Measurements from ENCODE around the gene IL22RA2. TPM values are rescaled to one million over a fixed set of nuclear protein-coding genes. Genes with fewer than 3 reads are reported as not detected.
"Not testable (repeated sequence)": the region's sequence is repeated elsewhere in the genome, so short reads cannot be mapped to it uniquely, and the experiment has no call there.

Gene IL22RA2
- total RNA-seq, 4 donors from 2014 or later = not detected

DNA sequence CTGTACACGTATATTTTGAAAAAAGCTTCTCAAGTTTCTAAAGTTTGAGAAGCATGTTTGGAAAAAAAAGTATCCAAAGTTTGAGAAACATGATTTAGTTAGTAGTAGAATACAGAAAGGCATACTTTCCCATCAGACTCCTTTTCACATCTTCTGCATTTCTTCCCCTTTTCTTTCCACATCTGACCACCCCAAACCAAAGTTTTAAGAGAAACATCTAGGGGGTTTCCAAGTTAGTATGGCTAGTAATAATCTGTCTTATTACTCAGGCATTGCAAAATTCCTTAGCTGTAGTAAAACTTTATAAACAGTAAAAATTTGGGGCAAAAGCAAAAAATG is 65.7 kb downstream of the IL22RA2 start:
- no peak for TF ChIP-seq POLR2A (IDR thresholded peaks at IDR 0.05)
- TF ChIP-seq, protein P1, sequence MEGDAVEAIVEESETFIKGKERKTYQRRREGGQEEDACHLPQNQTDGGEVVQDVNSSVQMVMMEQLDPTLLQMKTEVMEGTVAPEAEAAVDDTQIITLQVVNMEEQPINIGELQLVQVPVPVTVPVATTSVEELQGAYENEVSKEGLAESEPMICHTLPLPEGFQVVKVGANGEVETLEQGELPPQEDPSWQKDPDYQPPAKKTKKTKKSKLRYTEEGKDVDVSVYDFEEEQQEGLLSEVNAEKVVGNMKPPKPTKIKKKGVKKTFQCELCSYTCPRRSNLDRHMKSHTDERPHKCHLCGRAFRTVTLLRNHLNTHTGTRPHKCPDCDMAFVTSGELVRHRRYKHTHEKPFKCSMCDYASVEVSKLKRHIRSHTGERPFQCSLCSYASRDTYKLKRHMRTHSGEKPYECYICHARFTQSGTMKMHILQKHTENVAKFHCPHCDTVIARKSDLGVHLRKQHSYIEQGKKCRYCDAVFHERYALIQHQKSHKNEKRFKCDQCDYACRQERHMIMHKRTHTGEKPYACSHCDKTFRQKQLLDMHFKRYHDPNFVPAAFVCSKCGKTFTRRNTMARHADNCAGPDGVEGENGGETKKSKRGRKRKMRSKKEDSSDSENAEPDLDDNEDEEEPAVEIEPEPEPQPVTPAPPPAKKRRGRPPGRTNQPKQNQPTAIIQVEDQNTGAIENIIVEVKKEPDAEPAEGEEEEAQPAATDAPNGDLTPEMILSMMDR (IDR thresholded peaks at IDR 0.05) = no peak
- no peak for TF ChIP-seq EP300 (IDR thresholded peaks at IDR 0.05)
- Histone ChIP-seq H3K27ac (no peak overlapping the region), H3K36me3 (no peaks in the 10 kb centered on the region), H3K4me3 (no peak overlapping the region), H3K9me3 (peaks cover 0 to 13% (median 2%) of the 10 kb centered on the region in 4 donors), H3K27me3 (no peaks in the 10 kb centered on the region), H3K4me1 (no peaks in the 10 kb centered on the region)
- 58 to 78% methylated on average over 1 of the region's 1 CpG for WGBS, 2 donors
- no peak for DNase-seq (ENCODE audit: low spot score in 2 of 2)

DNA sequence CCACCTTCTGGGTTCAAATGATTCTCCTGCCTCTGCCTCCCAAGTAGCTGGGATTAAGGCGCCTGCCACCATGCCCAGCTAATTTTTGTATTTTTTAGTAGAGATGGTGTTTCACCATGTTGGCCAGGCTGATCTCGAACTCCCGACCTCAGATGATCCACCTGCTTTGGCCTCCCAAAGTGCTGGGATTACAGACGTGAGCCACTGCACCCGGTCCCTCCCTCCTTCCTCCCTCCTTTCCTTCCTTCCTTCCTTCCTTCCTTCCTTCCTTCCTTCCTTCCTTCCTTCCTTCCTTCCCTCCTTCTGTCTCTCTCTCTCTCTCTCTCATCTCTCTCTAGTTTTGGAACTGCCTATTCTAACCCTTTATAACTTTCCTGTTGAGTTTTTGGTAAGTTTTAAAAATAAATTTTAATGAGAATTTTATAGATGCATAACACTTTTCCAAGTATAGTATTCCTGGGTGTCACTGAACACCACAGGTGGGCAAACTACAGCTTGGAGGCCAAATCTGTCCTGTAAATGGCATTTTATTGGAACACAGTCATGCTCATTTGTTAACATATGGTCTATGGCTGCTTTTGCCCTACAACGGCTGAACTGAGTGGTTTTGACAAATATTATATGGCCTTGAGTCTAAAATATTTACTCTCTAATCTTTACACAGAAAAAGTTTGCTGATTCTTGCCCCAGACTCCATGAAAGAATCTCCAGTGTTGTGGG is 66.2 kb downstream of the IL22RA2 start:
- not testable (repeated sequence) for DNase-seq (ENCODE audit: low spot score in 2 of 2); H3K36me3 ChIP-seq; H3K4me3 ChIP-seq; H3K4me1 ChIP-seq; H3K27me3 ChIP-seq; H3K27ac ChIP-seq
- H3K9me3 ChIP-seq = peaks cover 0 to 14% (median 2%) of the 10 kb centered on the region in 4 donors
- 85 to 87% methylated on average over 6 of the region's 6 CpGs for WGBS, 2 donors

DNA sequence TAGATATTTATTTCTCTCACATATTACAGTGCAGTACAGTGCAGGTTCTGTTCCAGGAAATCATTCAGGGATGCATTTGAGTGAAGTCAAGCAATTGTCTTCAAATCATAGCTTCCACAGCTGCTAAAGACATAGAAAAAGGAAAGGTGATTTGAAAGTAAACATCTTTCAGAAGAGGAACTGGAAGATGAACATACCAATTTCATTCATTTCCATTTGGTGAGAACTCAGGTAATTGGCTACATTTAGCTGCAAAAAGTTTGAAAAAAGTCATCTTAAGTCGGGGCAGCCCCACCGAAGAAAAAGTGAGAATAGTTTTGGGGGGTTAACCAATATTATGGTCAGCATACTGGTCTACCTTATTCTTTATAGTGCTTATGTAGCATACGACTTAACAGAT is 67.3 kb downstream of the IL22RA2 start:
- H3K4me3 ChIP-seq = no peak overlapping the region
- no peak overlapping the region for H3K27ac ChIP-seq
- 93 to 97% methylated on average over 3 of the region's 3 CpGs for WGBS, 2 donors

DNA sequence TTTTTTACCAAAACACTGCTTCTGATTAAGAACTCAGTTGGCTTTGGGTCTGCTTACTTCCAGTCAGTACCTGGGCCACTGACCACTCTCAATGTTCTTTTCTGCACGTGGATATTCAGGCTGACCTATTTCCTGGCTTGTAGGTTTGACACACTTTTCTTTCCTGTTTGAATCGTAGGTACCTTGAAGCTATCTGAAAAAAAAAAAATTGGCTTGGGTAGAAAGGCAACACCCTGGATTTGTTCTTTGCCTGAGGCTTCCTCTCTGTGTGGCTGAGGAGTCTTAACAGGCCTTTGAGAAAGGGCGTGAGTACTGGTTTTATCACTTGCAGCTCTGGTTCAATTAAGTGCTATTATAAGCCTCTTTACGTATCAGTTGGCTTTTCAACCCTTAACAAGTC is 68.1 kb downstream of the IL22RA2 start:
- WGBS, 2 donors = 65 to 72% methylated on average over 4 of the region's 4 CpGs
- H3K9me3 ChIP-seq = peaks cover 0 to 14% (median 2%) of the 10 kb centered on the region in 4 donors
- no peaks in the 10 kb centered on the region for H3K4me1 ChIP-seq
- H3K27ac ChIP-seq = no peak overlapping the region
- TF ChIP-seq, protein P1 (IDR thresholded peaks at IDR 0.05) = no peak
- TF ChIP-seq POLR2A (IDR thresholded peaks at IDR 0.05) (no peak), EP300 (IDR thresholded peaks at IDR 0.05) (no peak)
- no peaks in the 10 kb centered on the region for H3K27me3 ChIP-seq
- H3K36me3 ChIP-seq = no peaks in the 10 kb centered on the region
- no peak for DNase-seq (ENCODE audit: low spot score in 2 of 2)
- H3K4me3 ChIP-seq = no peak overlapping the region

More for the DNA sequence above, 67.3 kb downstream of the IL22RA2 start:
- H3K27me3 ChIP-seq = no peaks in the 10 kb centered on the region
- no peaks in the 10 kb centered on the region for H3K36me3 ChIP-seq
- no peaks in the 10 kb centered on the region for H3K4me1 ChIP-seq
- no peak for TF ChIP-seq EP300 (IDR thresholded peaks at IDR 0.05)
- TF ChIP-seq, protein P1 (IDR thresholded peaks at IDR 0.05) = no peak
- no peak for TF ChIP-seq POLR2A (IDR thresholded peaks at IDR 0.05)
- H3K9me3 ChIP-seq = peaks cover 0 to 14% (median 2%) of the 10 kb centered on the region in 4 donors
- no peak for DNase-seq (ENCODE audit: low spot score in 2 of 2)

DNA sequence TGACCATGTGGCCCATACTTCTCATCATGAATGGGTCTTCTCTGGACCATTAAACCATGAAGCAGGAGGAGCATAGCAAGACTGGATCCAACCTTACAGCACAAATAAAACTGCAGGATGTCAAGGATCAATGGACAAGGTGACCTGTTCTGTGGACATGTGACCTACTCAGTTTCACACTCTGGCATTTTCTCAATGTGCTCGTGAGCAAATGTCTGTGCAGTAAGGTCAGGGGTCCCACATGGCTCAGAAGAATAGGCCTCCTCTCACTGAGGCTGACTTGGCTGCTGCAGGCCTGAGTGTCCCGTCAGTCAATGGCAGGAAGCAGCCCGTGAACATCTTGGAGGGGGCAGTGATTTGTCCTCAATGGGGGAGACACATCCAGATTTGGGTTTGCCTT is 68.5 kb downstream of the IL22RA2 start:
- H3K9me3 ChIP-seq = peaks cover 0 to 14% (median 2%) of the 10 kb centered on the region in 4 donors
- no peaks in the 10 kb centered on the region for H3K36me3 ChIP-seq
- H3K27me3 ChIP-seq = no peaks in the 10 kb centered on the region
- no peak overlapping the region for H3K27ac ChIP-seq
- WGBS, 2 donors = 73 to 85% methylated on average over 3 of the region's 3 CpGs
- TF ChIP-seq, protein P1 (IDR thresholded peaks at IDR 0.05) = no peak
- no peak for TF ChIP-seq EP300 (IDR thresholded peaks at IDR 0.05)
- no peak for TF ChIP-seq POLR2A (IDR thresholded peaks at IDR 0.05)
- no peaks in the 10 kb centered on the region for H3K4me1 ChIP-seq
- H3K4me3 ChIP-seq = no peak overlapping the region
- no peak for DNase-seq (ENCODE audit: low spot score in 2 of 2)

Data from tibial nerve (tissue), 4 donors.